HFF-Myc (cell line): ENCODE measurements around the gene NUDT4.

ENCODE experiments used
- DNase-seq: peaks from one replicate; pipeline ENCODE4 v3.0.0-alpha.2; 2011; ENCODE audit warnings: low read depth; ENCODE audit errors: extremely low read depth
- H3K4me3 ChIP-seq: replicated peaks from 2 replicates; pipeline ENCODE4 v1.5.1; 2011; ENCODE audit warnings: low read depth, mild to moderate bottlenecking, control low read depth, low read length
- TF ChIP-seq, protein P1 (sequence below): IDR thresholded peaks from 2 replicates; pipeline ENCODE4 v1.5.1; 2012; ENCODE audit warnings: mild to moderate bottlenecking, low read depth, low read length, control low read depth; ENCODE audit errors: missing control alignments

NUDT4 gene

GRCh38 chr12:93422050-93422449 is 44.3 kb downstream of the NUDT4 start:
- TF ChIP-seq, protein P1, sequence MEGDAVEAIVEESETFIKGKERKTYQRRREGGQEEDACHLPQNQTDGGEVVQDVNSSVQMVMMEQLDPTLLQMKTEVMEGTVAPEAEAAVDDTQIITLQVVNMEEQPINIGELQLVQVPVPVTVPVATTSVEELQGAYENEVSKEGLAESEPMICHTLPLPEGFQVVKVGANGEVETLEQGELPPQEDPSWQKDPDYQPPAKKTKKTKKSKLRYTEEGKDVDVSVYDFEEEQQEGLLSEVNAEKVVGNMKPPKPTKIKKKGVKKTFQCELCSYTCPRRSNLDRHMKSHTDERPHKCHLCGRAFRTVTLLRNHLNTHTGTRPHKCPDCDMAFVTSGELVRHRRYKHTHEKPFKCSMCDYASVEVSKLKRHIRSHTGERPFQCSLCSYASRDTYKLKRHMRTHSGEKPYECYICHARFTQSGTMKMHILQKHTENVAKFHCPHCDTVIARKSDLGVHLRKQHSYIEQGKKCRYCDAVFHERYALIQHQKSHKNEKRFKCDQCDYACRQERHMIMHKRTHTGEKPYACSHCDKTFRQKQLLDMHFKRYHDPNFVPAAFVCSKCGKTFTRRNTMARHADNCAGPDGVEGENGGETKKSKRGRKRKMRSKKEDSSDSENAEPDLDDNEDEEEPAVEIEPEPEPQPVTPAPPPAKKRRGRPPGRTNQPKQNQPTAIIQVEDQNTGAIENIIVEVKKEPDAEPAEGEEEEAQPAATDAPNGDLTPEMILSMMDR: no peak
- H3K4me3 ChIP-seq: no peak overlapping the region
- no peak for DNase-seq

DNA sequence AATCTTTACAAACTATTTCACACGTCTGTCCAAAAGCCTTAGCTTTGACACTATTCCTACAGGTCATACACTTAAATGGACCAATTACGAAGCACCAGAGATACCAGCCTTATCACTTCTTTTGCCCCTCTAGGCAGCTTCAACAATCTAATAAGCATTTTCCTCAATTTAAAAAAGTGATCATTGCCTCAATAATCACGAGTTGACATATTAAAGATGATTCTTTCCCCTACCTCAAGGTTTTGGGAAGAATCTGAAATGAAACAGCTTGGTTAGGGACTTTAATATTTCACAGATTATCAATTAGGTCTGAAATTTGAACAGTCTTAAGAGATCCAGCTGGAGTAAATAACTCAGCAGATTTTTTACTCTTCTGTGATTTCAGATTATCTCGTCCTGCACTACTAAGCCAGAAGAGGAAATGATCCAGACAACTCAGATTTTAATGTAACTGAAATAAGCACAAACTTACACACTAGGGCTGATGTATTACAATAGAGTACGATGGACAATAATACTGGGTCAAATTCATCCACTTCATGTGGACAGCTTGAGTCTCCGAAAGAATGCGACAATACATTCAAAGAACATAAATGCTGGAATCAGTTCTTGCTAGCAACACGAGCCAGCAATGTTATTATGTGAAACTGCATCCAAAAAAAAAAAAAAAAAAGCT is 48.1 kb downstream of the NUDT4 start:
- H3K4me3 ChIP-seq: no peak overlapping the region
- DNase-seq: no peak
- TF ChIP-seq, protein P1: no peak

- DNase-seq: no peak
- TF ChIP-seq, protein P1: no peak
- no peak overlapping the region for H3K4me3 ChIP-seq
These were observed 48.7 kb downstream of the NUDT4 start for GRCh38 chr12:93426412-93426805.

DNA sequence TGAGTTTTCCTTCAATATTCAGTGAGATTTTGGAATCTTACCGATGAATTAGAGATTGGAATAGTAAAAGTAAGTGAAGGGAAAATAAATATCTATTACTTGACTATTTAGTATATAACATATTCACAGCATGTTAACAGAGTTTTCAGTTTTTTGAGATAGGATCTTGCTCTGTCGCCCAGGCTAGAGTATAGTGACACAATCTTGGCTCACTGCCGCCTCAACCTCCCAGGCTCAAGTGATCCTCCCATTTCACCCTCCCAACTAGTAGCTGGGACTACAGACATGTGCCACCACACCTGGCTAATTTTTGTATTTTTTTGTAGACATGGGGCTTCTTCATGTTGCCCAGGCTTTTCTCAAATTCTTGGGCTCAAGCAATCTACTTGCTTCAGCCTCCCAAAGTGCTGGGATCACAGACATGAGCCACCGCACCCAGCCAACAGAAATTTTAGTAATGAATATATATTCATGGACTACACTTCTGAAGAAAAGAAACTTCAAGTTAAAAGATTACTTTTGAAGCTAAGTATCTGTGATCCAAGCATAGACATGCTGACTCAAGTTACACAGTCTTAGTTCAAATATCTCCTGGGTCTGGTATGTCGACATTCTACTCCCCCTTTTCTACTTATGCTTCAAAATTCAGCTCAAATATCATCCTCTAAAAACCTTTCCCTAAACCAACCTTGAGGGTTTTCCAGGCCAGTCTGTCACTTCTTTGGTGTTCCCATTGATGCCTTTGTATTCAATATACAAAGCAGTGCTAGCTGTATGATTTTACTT is 50.2 kb downstream of the NUDT4 start:
- TF ChIP-seq, protein P1: no peak
- no peak overlapping the region for H3K4me3 ChIP-seq
- no peak for DNase-seq

GRCh38 chr12:93429448-93429847 is 51.7 kb downstream of the NUDT4 start:
- no peak overlapping the region for H3K4me3 ChIP-seq
- DNase-seq: no peak
- TF ChIP-seq, protein P1: no peak

GRCh38 chr12:93429852-93430251 is 52.1 kb downstream of the NUDT4 start:
- TF ChIP-seq, protein P1: no peak
- no peak overlapping the region for H3K4me3 ChIP-seq
- no peak for DNase-seq
